Adrenal gland (tissue), 12 donors: Measurements from ENCODE around the gene ROBO4. TPM values are rescaled to one million over a fixed set of nuclear protein-coding genes. Genes with fewer than 3 reads are reported as not detected.

Experiments
- DNase-seq, 7 donors: peaks; one replicate each; pipeline ENCODE4 v3.0.0-alpha.2; 2019 to 2020
- H3K27ac ChIP-seq, 5 donors: fragments of 200-600 bp; sonication (generic) in 4 of 5; 1 replicate in 3 of 5; 2 replicates in 2 of 5; pipeline versions ENCODE4 v1.5.1 to v1.8.0; 2016 to 2020; ENCODE audit warnings: mild to moderate bottlenecking in 1 of 5
- H3K27me3 ChIP-seq: fragments of 200-600 bp; 2 replicates; pipeline ENCODE4 v1.8.0; 2021
- H3K36me3 ChIP-seq, 2 donors: fragments of 200-600 bp; replicated peaks in 1 of 2; 1 replicate in 1 of 2; 2 replicates in 1 of 2; pipeline versions ENCODE4 v1.5.1 to v1.8.0; 2018 to 2022
- H3K4me1 ChIP-seq, 2 donors: fragments of 200-600 bp; replicated peaks in 1 of 2; 1 replicate in 1 of 2; 2 replicates in 1 of 2; pipeline versions ENCODE4 v1.5.1 to v1.8.0; 2018 to 2021
- H3K4me3 ChIP-seq, 4 donors: fragments of 200-600 bp; sonication (generic) in 3 of 4; one replicate each; pipeline ENCODE4 v1.5.1; 2016 to 2018
- H3K9me3 ChIP-seq, 3 donors: fragments of 200-600 bp; sonication (generic) in 1 of 3; replicated peaks in 1 of 3; 1 replicate in 2 of 3; 2 replicates in 1 of 3; pipeline versions ENCODE4 v1.5.1 to v1.8.0; 2016 to 2021
- CTCF ChIP-seq, 6 experiments: fragments of 450-650 bp in 4 of 6; fragments of 200-600 bp in 2 of 6; sonication (generic) in 1 of 6; IDR thresholded peaks; 1 replicate in 5 of 6; 2 replicates in 1 of 6; pipeline versions ENCODE4 v1.5.1 to v1.8.0; 2016 to 2021; ENCODE audit warnings: antibody characterized with exemption in 6 of 6, mild to moderate bottlenecking in 2 of 6, moderate library complexity in 1 of 6
- POLR2A ChIP-seq, 2 donors: fragments of 450-650 bp; IDR thresholded peaks; one replicate each; pipeline ENCODE4 v1.6.1; 2017; ENCODE audit warnings: antibody characterized with exemption in 2 of 2, mild to moderate bottlenecking in 2 of 2, moderate library complexity in 1 of 2
- WGBS, 4 donors: extraction: QIAGEN DNeasy Blood & Tissue Kit in 2 of 4; methylation state at CpG; one replicate each; pipeline versions ENCODE4 v1.1.5 to v1.1.7; 2013 to 2017; 5-methylcytosine and 5-hydroxymethylcytosine counted together
- intact Hi-C, 2 donors: fragments of 100-400 bp; cut with DNase I; formaldehyde crosslinking; loops; one replicate each; pipeline versions ENCODE4 v1.14.1 to v1.15.0; 2022 to 2023
- polyA plus RNA-seq, 3 donors: library from polyadenylated mRNA; stranded (reverse); fragments of 200-250 nt in 2 of 3; fragments of 350-450 nt in 1 of 3; fragmentation: Illumina TruSeq in 1 of 3; extraction: RNeasy Lipid Tissue Mini Kit (QIAGEN cat#74804) in 1 of 3; gene quantifications; one replicate each; pipeline ENCODE4 v1.2.3, GENCODE V29; 2013 to 2014
- total RNA-seq, 9 donors: library from RNA; depleted of rRNA in 4 of 9; stranded (reverse); fragments of >200 nt in 4 of 9; fragments of 120-200 nt in 1 of 9; fragmentation: NEBNext Ultra II Directional in 1 of 9; extraction: Animal tissue kit (Norgen Biotek cat#: 25700) in 1 of 9; gene quantifications; one replicate each; pipeline versions ENCODE4 v1.1.0 to v1.2.4, GENCODE V29; 2013 to 2023
- donor health status: healthy with polysubstance abuse.
- donor health status: Bipolar disorder and iron deficiency.
- donor health status: DM: yes; HTN: yes; CAD: no.
- donor health status: DM: no; HTN: no; CAD: no.
- donor health status: DM: no; HTN: no; CAD: no.
- donor health status: DM: yes; HTN: yes; CAD: no.

ROBO4 gene
- total and polyA plus RNA-seq, 12 donors: 4.6 to 40.7 (median 19.5) TPM

GRCh38 chr11:124922831-124923230, 25.2 kb upstream of the ROBO4 start:
- no peak for DNase-seq
- no peaks in the 10 kb centered on the region for H3K9me3 ChIP-seq
- TF ChIP-seq CTCF (IDR thresholded peaks at IDR 0.05) (no peak), POLR2A (IDR thresholded peaks at IDR 0.05) (no peak)
- H3K4me1 ChIP-seq: peaks cover 7 to 9% of the 10 kb centered on the region in 2 donors
- no peaks in the 10 kb centered on the region for H3K27me3 ChIP-seq
- H3K27ac ChIP-seq: no peak overlapping the region
- H3K36me3 ChIP-seq: no peaks in the 10 kb centered on the region
- 91 to 100% (median 94%) methylated on average over 4 of the region's 4 CpGs for WGBS, 4 donors
- no peak overlapping the region for H3K4me3 ChIP-seq
- intact Hi-C loops: no loop called here

- intact Hi-C loops: no loop called here
- no peaks in the 10 kb centered on the region for H3K9me3 ChIP-seq
- DNase-seq: peak; percentile 70 to 84 (median 77)
- TF ChIP-seq CTCF (IDR thresholded peaks at IDR 0.05) (no peak), POLR2A (IDR thresholded peaks at IDR 0.05) (no peak)
- H3K36me3 ChIP-seq: no peaks in the 10 kb centered on the region
- H3K27ac ChIP-seq: peak overlapping the region in 2 of 5 donors; percentile 47 to 54
- H3K4me1 ChIP-seq: peaks cover 7 to 9% of the 10 kb centered on the region in 2 donors
- H3K27me3 ChIP-seq: no peaks in the 10 kb centered on the region
- peak overlapping the region in 1 of 4 donors; percentile 56 for H3K4me3 ChIP-seq
- 0 to 12% (median 7%) methylated on average over 2 to 82 of the region's 82 CpGs for WGBS, 4 donors
Measured at GRCh38 chr11:124920870-124921609, 23.4 kb upstream of the ROBO4 start.

GRCh38 chr11:124920356-124920755, 22.7 kb upstream of the ROBO4 start:
- no peak for DNase-seq
- intact Hi-C loops: no loop called here
- H3K36me3 ChIP-seq: no peaks in the 10 kb centered on the region
- no peak overlapping the region for H3K4me3 ChIP-seq
- H3K27me3 ChIP-seq: no peaks in the 10 kb centered on the region
- 81 to 98% (median 93%) methylated on average over 5 of the region's 5 CpGs for WGBS, 4 donors
- TF ChIP-seq CTCF (IDR thresholded peaks at IDR 0.05): no peak
- TF ChIP-seq POLR2A (IDR thresholded peaks at IDR 0.05): no peak
- no peak overlapping the region for H3K27ac ChIP-seq
- no peaks in the 10 kb centered on the region for H3K9me3 ChIP-seq
- H3K4me1 ChIP-seq: peaks cover 7 to 9% of the 10 kb centered on the region in 2 donors

GRCh38 chr11:124919898-124920297, 22.2 kb upstream of the ROBO4 start:
- Histone ChIP-seq H3K4me1 (peaks cover 7 to 9% of the 10 kb centered on the region in 2 donors), H3K4me3 (no peak overlapping the region), H3K27ac (no peak overlapping the region), H3K9me3 (no peaks in the 10 kb centered on the region), H3K27me3 (no peaks in the 10 kb centered on the region), H3K36me3 (no peaks in the 10 kb centered on the region)
- no peak for DNase-seq
- WGBS, 4 donors: 95 to 100% (median 98%) methylated on average over 2 of the region's 2 CpGs
- intact Hi-C loops: no loop called here
- TF ChIP-seq POLR2A (IDR thresholded peaks at IDR 0.05) (no peak), CTCF (IDR thresholded peaks at IDR 0.05) (no peak)
